HG03571 (cell line): Measurements from ENCODE around the gene INHBE.
"Not testable (repeated sequence)": the region's sequence is repeated elsewhere in the genome, so short reads cannot be mapped to it uniquely, and the experiment has no call there.

ENCODE experiments used
- ATAC-seq: cut with Tn5 transposase; IDR thresholded peaks from one replicate; pipeline ENCODE4 v1.9.1; 2021; ENCODE audit not compliant: unreplicated experiment

Gene INHBE

GRCh38 chr12:57496822-57497221 is 41.7 kb downstream of the INHBE start:
- ATAC-seq, result no peak

- no peak for ATAC-seq
These were observed 42.4 kb downstream of the INHBE start for GRCh38 chr12:57497223-57498131.

GRCh38 chr12:57498132-57498502 is 43.0 kb downstream of the INHBE start:
- no peak for ATAC-seq

GRCh38 chr12:57498571-57498970 is 43.5 kb downstream of the INHBE start:
- ATAC-seq, result no peak

- ATAC-seq, result no peak
These were observed 45.1 kb downstream of the INHBE start for GRCh38 chr12:57500213-57500612.

GRCh38 chr12:57502311-57502969 is 47.3 kb downstream of the INHBE start:
- not testable (repeated sequence) for ATAC-seq

- ATAC-seq, result not testable (repeated sequence)
These were observed 51.4 kb downstream of the INHBE start for GRCh38 chr12:57506541-57506940.
